ENCODE measurements around the gene HOXB1.

Gene HOXB1

GRCh38 chr17:48505788-48506187, 25.0 kb downstream of the HOXB1 start:
- Histone ChIP-seq H3K4me3 (ENCODE audit: low read depth, low read length) (no peak overlapping the region), H3K36me3 (no peaks in the 10 kb centered on the region), H3K9me3 (no peaks in the 10 kb centered on the region), H3K27me3 (peaks cover 23% of the 10 kb centered on the region), H3K4me1 (no peaks in the 10 kb centered on the region)
- no peak for DNase-seq
- TF ChIP-seq, protein P1, sequence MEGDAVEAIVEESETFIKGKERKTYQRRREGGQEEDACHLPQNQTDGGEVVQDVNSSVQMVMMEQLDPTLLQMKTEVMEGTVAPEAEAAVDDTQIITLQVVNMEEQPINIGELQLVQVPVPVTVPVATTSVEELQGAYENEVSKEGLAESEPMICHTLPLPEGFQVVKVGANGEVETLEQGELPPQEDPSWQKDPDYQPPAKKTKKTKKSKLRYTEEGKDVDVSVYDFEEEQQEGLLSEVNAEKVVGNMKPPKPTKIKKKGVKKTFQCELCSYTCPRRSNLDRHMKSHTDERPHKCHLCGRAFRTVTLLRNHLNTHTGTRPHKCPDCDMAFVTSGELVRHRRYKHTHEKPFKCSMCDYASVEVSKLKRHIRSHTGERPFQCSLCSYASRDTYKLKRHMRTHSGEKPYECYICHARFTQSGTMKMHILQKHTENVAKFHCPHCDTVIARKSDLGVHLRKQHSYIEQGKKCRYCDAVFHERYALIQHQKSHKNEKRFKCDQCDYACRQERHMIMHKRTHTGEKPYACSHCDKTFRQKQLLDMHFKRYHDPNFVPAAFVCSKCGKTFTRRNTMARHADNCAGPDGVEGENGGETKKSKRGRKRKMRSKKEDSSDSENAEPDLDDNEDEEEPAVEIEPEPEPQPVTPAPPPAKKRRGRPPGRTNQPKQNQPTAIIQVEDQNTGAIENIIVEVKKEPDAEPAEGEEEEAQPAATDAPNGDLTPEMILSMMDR (IDR thresholded peaks at IDR 0.05; ENCODE audit: low read depth, low read length) = no peak

DNA sequence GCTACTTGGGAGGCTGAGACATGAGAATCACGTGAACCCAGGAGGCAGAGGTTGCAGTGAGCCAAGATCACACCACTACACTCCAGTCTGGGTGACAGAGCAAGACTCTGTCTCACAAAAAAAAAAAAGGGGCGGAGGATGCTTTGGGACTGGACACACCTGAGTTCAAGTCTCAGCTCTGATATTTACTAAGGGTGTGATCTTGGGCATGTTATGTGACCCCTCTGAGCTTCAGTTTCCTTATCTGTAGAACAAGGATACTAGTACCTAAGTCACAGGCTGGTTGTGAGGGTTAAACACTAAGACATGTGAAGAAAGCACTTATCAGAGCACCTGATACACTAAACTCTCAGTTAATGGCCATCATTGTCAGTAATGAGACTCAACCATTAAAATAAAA, 25.9 kb downstream of the HOXB1 start:
- Histone ChIP-seq H3K36me3 (no peaks in the 10 kb centered on the region), H3K4me1 (no peaks in the 10 kb centered on the region), H3K27me3 (peaks cover 22% of the 10 kb centered on the region), H3K4me3 (ENCODE audit: low read depth, low read length) (no peak overlapping the region), H3K9me3 (no peaks in the 10 kb centered on the region)
- TF ChIP-seq, protein P1 (IDR thresholded peaks at IDR 0.05; ENCODE audit: low read depth, low read length) = no peak
- no peak for DNase-seq

GRCh38 chr17:48503747-48504146, 27.1 kb downstream of the HOXB1 start:
- H3K4me1 ChIP-seq = no peaks in the 10 kb centered on the region
- no peak overlapping the region for H3K4me3 ChIP-seq (ENCODE audit: low read depth, low read length)
- peaks cover 23% of the 10 kb centered on the region for H3K27me3 ChIP-seq
- DNase-seq = no peak
- H3K36me3 ChIP-seq = no peaks in the 10 kb centered on the region
- H3K9me3 ChIP-seq = no peaks in the 10 kb centered on the region
- TF ChIP-seq, protein P1 (IDR thresholded peaks at IDR 0.05; ENCODE audit: low read depth, low read length) = no peak

- H3K36me3 ChIP-seq = no peaks in the 10 kb centered on the region
- H3K4me3 ChIP-seq (ENCODE audit: low read depth, low read length) = no peak overlapping the region
- no peaks in the 10 kb centered on the region for H3K9me3 ChIP-seq
- TF ChIP-seq, protein P1 (IDR thresholded peaks at IDR 0.05; ENCODE audit: low read depth, low read length) = no peak
- H3K27me3 ChIP-seq = peaks cover 27% of the 10 kb centered on the region
- no peaks in the 10 kb centered on the region for H3K4me1 ChIP-seq
- DNase-seq = no peak
These were observed 27.9 kb downstream of the HOXB1 start for GRCh38 chr17:48502901-48503300.

GRCh38 chr17:48502312-48502711, 28.5 kb downstream of the HOXB1 start:
- TF ChIP-seq, protein P1 (IDR thresholded peaks at IDR 0.05; ENCODE audit: low read depth, low read length) = no peak
- Histone ChIP-seq H3K36me3 (no peaks in the 10 kb centered on the region), H3K4me1 (no peaks in the 10 kb centered on the region), H3K27me3 (peaks cover 27% of the 10 kb centered on the region), H3K9me3 (no peaks in the 10 kb centered on the region), H3K4me3 (ENCODE audit: low read depth, low read length) (no peak overlapping the region)
- no peak for DNase-seq

- H3K36me3 ChIP-seq = no peaks in the 10 kb centered on the region
- no peak overlapping the region for H3K4me3 ChIP-seq (ENCODE audit: low read depth, low read length)
- no peaks in the 10 kb centered on the region for H3K4me1 ChIP-seq
- no peak for DNase-seq
- H3K27me3 ChIP-seq = peaks cover 28% of the 10 kb centered on the region
- TF ChIP-seq, protein P1 (IDR thresholded peaks at IDR 0.05; ENCODE audit: low read depth, low read length) = no peak
- H3K9me3 ChIP-seq = no peaks in the 10 kb centered on the region
These were observed 30.1 kb downstream of the HOXB1 start for GRCh38 chr17:48500435-48501426.

Data from BE2C (cell line).